ENCODE measurements around the gene STX2. TPM values are rescaled to one million over a fixed set of nuclear protein-coding genes. Genes with fewer than 3 reads are reported as not detected.

Gene STX2
- total RNA-seq, 2 experiments from 2014 or later: 13.4 to 14.1 TPM

GRCh38 chr12:130831876-130832405 is 7.1 kb downstream of the STX2 start:
- Mint-ChIP-seq H3K4me1 (ENCODE audit: low read depth) (peaks cover 31% of the 10 kb centered on the region), H3K36me3 (ENCODE audit: low read depth) (no peaks in the 10 kb centered on the region), H3K27ac (no peak overlapping the region), H3K4me3 (no peak overlapping the region), H3K27me3 (no peaks in the 10 kb centered on the region), H3K9me3 (no peaks in the 10 kb centered on the region)
- Histone ChIP-seq H3K4me1 (ENCODE audit: insufficient read depth, low read length) (peaks cover 6% of the 10 kb centered on the region), H3K9me3 (ENCODE audit: control insufficient read depth in 1 of 2, insufficient read depth in 1 of 2, low read length in 2 of 2) (no peaks in the 10 kb centered on the region), H3K36me3 (ENCODE audit: insufficient read depth, low read length) (no peaks in the 10 kb centered on the region), H3K27me3 (ENCODE audit: control insufficient read depth in 1 of 2, insufficient read depth in 2 of 2, low read length in 2 of 2) (no peaks in the 10 kb centered on the region), H3K27ac (ENCODE audit: low read depth in 1 of 2, low read length in 2 of 2) (no peak overlapping the region), H3K4me3 (ENCODE audit: low read length) (no peak overlapping the region)
- intact Hi-C loops (cut with DNase I, micrococcal nuclease): no loop called here
- DNase-seq (no peak), ATAC-seq (ENCODE audit: poor library complexity) (no peak)
- no peak for TF ChIP-seq CTCF (IDR thresholded peaks at IDR 0.05)
- CTCF ChIA-PET: no interaction called here
- POLR2A ChIA-PET: no interaction called here

GRCh38 chr12:130831246-130831645 is 7.8 kb downstream of the STX2 start:
- DNase-seq: no peak
- no peaks in the 10 kb centered on the region for H3K36me3 Mint-ChIP-seq (ENCODE audit: low read depth)
- peaks cover 25% of the 10 kb centered on the region for H3K4me1 Mint-ChIP-seq (ENCODE audit: low read depth)
- Histone ChIP-seq H3K36me3 (ENCODE audit: insufficient read depth, low read length) (no peaks in the 10 kb centered on the region), H3K4me3 (ENCODE audit: low read length) (no peak overlapping the region), H3K9me3 (ENCODE audit: control insufficient read depth in 1 of 2, insufficient read depth in 1 of 2, low read length in 2 of 2) (no peaks in the 10 kb centered on the region), H3K27me3 (ENCODE audit: control insufficient read depth in 1 of 2, insufficient read depth in 2 of 2, low read length in 2 of 2) (no peaks in the 10 kb centered on the region), H3K27ac (ENCODE audit: low read depth in 1 of 2, low read length in 2 of 2) (no peak overlapping the region), H3K4me1 (ENCODE audit: insufficient read depth, low read length) (peaks cover 11% of the 10 kb centered on the region)
- H3K4me3 Mint-ChIP-seq: no peak overlapping the region
- H3K27me3 Mint-ChIP-seq: no peaks in the 10 kb centered on the region
- POLR2A ChIA-PET: no interaction called here
- no peak for TF ChIP-seq CTCF (IDR thresholded peaks at IDR 0.05)
- H3K27ac Mint-ChIP-seq: no peak overlapping the region
- no peaks in the 10 kb centered on the region for H3K9me3 Mint-ChIP-seq
- no peak for ATAC-seq (ENCODE audit: poor library complexity)
- intact Hi-C loops (cut with DNase I, micrococcal nuclease): no loop called here
- CTCF ChIA-PET: no interaction called here

DNA sequence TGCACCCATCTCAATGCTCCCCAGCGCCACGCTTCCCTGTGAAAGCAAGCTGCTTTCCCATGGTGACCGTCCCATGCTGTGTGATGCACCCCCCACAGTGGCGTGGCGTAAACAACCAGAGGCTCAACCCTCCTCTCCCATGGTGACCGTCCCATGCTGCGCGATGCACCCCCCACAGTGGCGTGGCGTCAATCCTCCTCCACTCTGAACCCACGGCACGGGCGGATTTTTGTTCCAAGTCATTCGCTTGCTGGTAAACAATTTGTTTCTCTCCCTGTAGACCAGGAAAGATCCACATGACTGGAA is 8.9 kb downstream of the STX2 start:
- intact Hi-C loops (cut with DNase I, micrococcal nuclease): no loop called here

More for the DNA sequence above, 8.9 kb downstream of the STX2 start:
- Mint-ChIP-seq H3K9me3 (no peaks in the 10 kb centered on the region), H3K27me3 (no peaks in the 10 kb centered on the region), H3K4me3 (no peak overlapping the region), H3K4me1 (ENCODE audit: low read depth) (peaks cover 25% of the 10 kb centered on the region), H3K27ac (no peak overlapping the region), H3K36me3 (ENCODE audit: low read depth) (no peaks in the 10 kb centered on the region)
- H3K36me3 ChIP-seq (ENCODE audit: insufficient read depth, low read length): no peaks in the 10 kb centered on the region
- TF ChIP-seq CTCF (IDR thresholded peaks at IDR 0.05): no peak
- peaks cover 11% of the 10 kb centered on the region for H3K4me1 ChIP-seq (ENCODE audit: insufficient read depth, low read length)
- DNase-seq: no peak
- ATAC-seq (ENCODE audit: poor library complexity): no peak
- CTCF ChIA-PET: no interaction called here
- no peaks in the 10 kb centered on the region for H3K9me3 ChIP-seq (ENCODE audit: control insufficient read depth in 1 of 2, insufficient read depth in 1 of 2, low read length in 2 of 2)
- H3K4me3 ChIP-seq (ENCODE audit: low read length): no peak overlapping the region
- POLR2A ChIA-PET: no interaction called here
- H3K27me3 ChIP-seq (ENCODE audit: control insufficient read depth in 1 of 2, insufficient read depth in 2 of 2, low read length in 2 of 2): no peaks in the 10 kb centered on the region
- H3K27ac ChIP-seq (ENCODE audit: low read depth in 1 of 2, low read length in 2 of 2): no peak overlapping the region
